IMR-90 (cell line): ENCODE data around the gene AMN. TPM values are rescaled to one million over a fixed set of nuclear protein-coding genes. Genes with fewer than 3 reads are reported as not detected.
A peak's percentile ranks its signal among the peaks of the same experiment; 100 is the strongest.

Experiments
- ATAC-seq: fragments of 200-7000 bp; cut with Tn5 transposase; 2 replicates; pipeline ENCODE4 v1.9.1; 2020; ENCODE audit warnings: low read depth, mild to moderate bottlenecking, moderate library complexity
- BruUV-seq: library from RNA; stranded (reverse); fragments of 400-500 nt; replicated peaks from 2 replicates; lab custom pipeline; 2021; lab: Mats Ljungman, UMichigan
- CTCF ChIA-PET: fragments of 300-600 bp; formaldehyde crosslinking; extraction: SDS; loops from one replicate; lab custom pipeline; 2021; ENCODE audit warnings: antibody characterized with exemption; lab: Yijun Ruan, JAX
- POLR2A ChIA-PET: fragments of 300-600 bp; sonication (Branson Sonifier 250); formaldehyde crosslinking; loops from one replicate; lab custom pipeline; 2022; ENCODE audit warnings: antibody characterized with exemption; ENCODE audit not compliant: unreplicated experiment; lab: Charles Lee
- DNase-seq: peaks from one replicate; pipeline ENCODE4 v3.0.0; 2013
- H2AFZ ChIP-seq: replicated peaks from 2 replicates; pipeline ENCODE3; 2013; ENCODE audit warnings: low read length, mild to moderate bottlenecking; ENCODE audit not compliant: poor library complexity
- H2AK5ac ChIP-seq: 2 replicates; pipeline ENCODE4 v1.6.1; 2013; ENCODE audit warnings: low read depth, low read length, inconsistent platforms
- H2AK9ac ChIP-seq: replicated peaks from 2 replicates; pipeline ENCODE3; 2013; ENCODE audit warnings: mild to moderate bottlenecking, low read depth, low read length, moderate library complexity; ENCODE audit not compliant: poor library complexity
- H2BK120ac ChIP-seq: 2 replicates; pipeline ENCODE4 v1.6.1; 2013; ENCODE audit warnings: low read depth, low read length, inconsistent platforms
- H2BK15ac ChIP-seq: 3 replicates; pipeline ENCODE4 v1.6.1; 2013; ENCODE audit warnings: low read depth, low read length, inconsistent platforms
- H2BK20ac ChIP-seq: 2 replicates; pipeline ENCODE4 v1.6.1; 2013; ENCODE audit warnings: low read depth, mild to moderate bottlenecking, inconsistent platforms, low read length, moderate library complexity
- H2BK5ac ChIP-seq: 2 replicates; pipeline ENCODE4 v1.6.1; 2013; ENCODE audit warnings: mild to moderate bottlenecking, low read depth, low read length, inconsistent platforms; ENCODE audit not compliant: poor library complexity, severe bottlenecking
- H3K14ac ChIP-seq: replicated peaks from 2 replicates; pipeline ENCODE4 v1.6.1; 2013; ENCODE audit warnings: low read depth, low read length, inconsistent platforms
- H3K18ac ChIP-seq: 2 replicates; pipeline ENCODE4 v1.6.1; 2013; ENCODE audit warnings: low read depth, low read length, control low read depth
- H3K23ac ChIP-seq: 2 replicates; pipeline ENCODE4 v1.6.1; 2013; ENCODE audit warnings: low read depth, low read length, inconsistent platforms
- H3K27ac ChIP-seq: 2 replicates; pipeline ENCODE4 v1.5.1; 2013; ENCODE audit warnings: mild to moderate bottlenecking, control low read depth, low read length; ENCODE audit not compliant: insufficient read depth
- H3K27me3 ChIP-seq: 2 replicates; pipeline ENCODE4 v1.6.1; 2013; ENCODE audit warnings: low read length; ENCODE audit not compliant: control insufficient read depth, insufficient read depth
- H3K36me3 ChIP-seq: 2 replicates; pipeline ENCODE4 v1.6.1; 2013; ENCODE audit warnings: low read length, mixed read lengths; ENCODE audit not compliant: control insufficient read depth, insufficient read depth
- H3K4ac ChIP-seq: 2 replicates; pipeline ENCODE4 v1.6.1; 2013; ENCODE audit warnings: low read depth, low read length, inconsistent platforms
- H3K4me1 ChIP-seq: 2 replicates; pipeline ENCODE4 v1.6.1; 2013; ENCODE audit warnings: low read length, mixed read lengths; ENCODE audit not compliant: control insufficient read depth, insufficient read depth
- H3K4me2 ChIP-seq: 2 replicates; pipeline ENCODE4 v1.6.1; 2013; ENCODE audit warnings: low read depth, mild to moderate bottlenecking, control low read depth, low read length, moderate library complexity
- H3K4me3 ChIP-seq: 2 replicates; pipeline ENCODE4 v1.5.1; 2013; ENCODE audit warnings: low read depth, mild to moderate bottlenecking, control low read depth, low read length, moderate library complexity; ENCODE audit not compliant: insufficient read depth
- H3K56ac ChIP-seq: 2 replicates; pipeline ENCODE4 v1.6.1; 2013; ENCODE audit warnings: low read length, inconsistent platforms; ENCODE audit not compliant: insufficient read depth; ENCODE audit errors: extremely low read depth
- H3K79me1 ChIP-seq, 2 experiments: 2 replicates each; pipeline ENCODE4 v1.6.1; 2013; ENCODE audit warnings: low read length in 2 of 2, inconsistent platforms in 1 of 2, low read depth in 1 of 2
- H3K9ac ChIP-seq: 2 replicates; pipeline ENCODE4 v1.6.1; 2013; ENCODE audit warnings: low read depth, low read length, control low read depth
- H3K9me1 ChIP-seq: 2 replicates; pipeline ENCODE4 v1.6.1; 2013; ENCODE audit warnings: low read length, inconsistent platforms; ENCODE audit not compliant: insufficient read depth
- H3K9me3 ChIP-seq: 2 replicates; pipeline ENCODE4 v1.6.1; 2013; ENCODE audit warnings: low read length; ENCODE audit not compliant: control insufficient read depth, insufficient read depth
- H4K20me1 ChIP-seq: 2 replicates; pipeline ENCODE4 v1.6.1; 2013; ENCODE audit warnings: low read length, inconsistent platforms; ENCODE audit not compliant: insufficient read depth
- H4K5ac ChIP-seq: 2 replicates; pipeline ENCODE4 v1.6.1; 2013; ENCODE audit warnings: mild to moderate bottlenecking, low read depth, low read length, control low read depth
- H4K8ac ChIP-seq, 2 experiments: 2 replicates each; pipeline ENCODE4 v1.6.1; 2013; ENCODE audit warnings: low read depth in 2 of 2, low read length in 2 of 2, control low read depth in 1 of 2, inconsistent platforms in 1 of 2
- H4K91ac ChIP-seq: 2 replicates; pipeline ENCODE4 v1.6.1; 2013; ENCODE audit warnings: low read depth, low read length, inconsistent platforms; ENCODE audit not compliant: insufficient read depth
- BHLHE40 ChIP-seq: fragments of 150-350 bp; IDR thresholded peaks from 2 replicates; pipeline ENCODE4 v1.6.1; 2016; ENCODE audit warnings: mild to moderate bottlenecking, low read depth, low read length
- CEBPB ChIP-seq: IDR thresholded peaks from 2 replicates; pipeline ENCODE4 v1.6.1; 2012; ENCODE audit warnings: low read depth, low read length, improper control_type of control experiment
- CHD1 ChIP-seq: IDR thresholded peaks from 2 replicates; pipeline ENCODE4 v1.6.1; 2012; ENCODE audit warnings: low read depth, low read length, improper control_type of control experiment
- CTCF ChIP-seq: conservative IDR thresholded peaks from 2 replicates; pipeline ENCODE4 v1.5.1; 2012; ENCODE audit warnings: mild to moderate bottlenecking, low read depth, low read length, improper control_type of control experiment
- ELK1 ChIP-seq: fragments of 150-350 bp; IDR thresholded peaks from 2 replicates; pipeline ENCODE4 v1.6.1; 2016; ENCODE audit warnings: low read depth, mild to moderate bottlenecking, low read length, moderate library complexity, borderline replicate concordance
- FOS ChIP-seq: fragments of 150-350 bp; IDR thresholded peaks from 2 replicates; pipeline ENCODE4 v1.6.1; 2016; ENCODE audit warnings: low read depth, low read length
- MAFK ChIP-seq: IDR thresholded peaks from 2 replicates; pipeline ENCODE4 v1.6.1; 2012; ENCODE audit warnings: low read depth, low read length, improper control_type of control experiment
- MAZ ChIP-seq: IDR thresholded peaks from 2 replicates; pipeline ENCODE4 v1.6.1; 2012; ENCODE audit warnings: low read depth, mild to moderate bottlenecking, low read length, improper control_type of control experiment, moderate library complexity, borderline replicate concordance
- MXI1 ChIP-seq: IDR thresholded peaks from 2 replicates; pipeline ENCODE4 v1.6.1; 2012; ENCODE audit warnings: low read depth, mild to moderate bottlenecking, low read length, moderate library complexity, borderline replicate concordance
- NFE2L2 ChIP-seq: fragments of 150-350 bp; IDR thresholded peaks from 2 replicates; pipeline ENCODE4 v1.6.1; 2016; ENCODE audit warnings: low read depth, mild to moderate bottlenecking, low read length
- POLR2A ChIP-seq: IDR thresholded peaks from 2 replicates; pipeline ENCODE4 v1.6.1; 2012; ENCODE audit warnings: mild to moderate bottlenecking, low read depth, low read length
- RAD21 ChIP-seq: IDR thresholded peaks from 2 replicates; pipeline ENCODE4 v1.6.1; 2012; ENCODE audit warnings: low read length, improper control_type of control experiment
- RCOR1 ChIP-seq: IDR thresholded peaks from 2 replicates; pipeline ENCODE4 v1.6.1; 2012; ENCODE audit warnings: mild to moderate bottlenecking, low read length, improper control_type of control experiment; ENCODE audit not compliant: insufficient replicate concordance
- RFX5 ChIP-seq: IDR thresholded peaks from 2 replicates; pipeline ENCODE4 v1.8.0; 2012; ENCODE audit warnings: low read depth, mild to moderate bottlenecking, low read length, moderate library complexity
- SMC3 ChIP-seq: fragments of 150-350 bp; IDR thresholded peaks from 2 replicates; pipeline ENCODE4 v1.6.1; 2016; ENCODE audit warnings: low read depth, mild to moderate bottlenecking, antibody characterized with exemption, low read length, moderate library complexity
- USF2 ChIP-seq: fragments of 150-350 bp; IDR thresholded peaks from 2 replicates; pipeline ENCODE4 v1.6.1; 2017; ENCODE audit warnings: mild to moderate bottlenecking, antibody characterized with exemption, low read length, low read depth
- WGBS, 2 experiments: methylation state at CpG; one replicate each; pipeline versions ENCODE4 v1.1.5 to v1.1.7; 2013; ENCODE audit warnings: missing lambda C conversion rate in 2 of 2; ENCODE audit not compliant: insufficient read length in 1 of 2; ENCODE audit errors: extremely low coverage in 2 of 2; 5-methylcytosine and 5-hydroxymethylcytosine counted together
- dilution Hi-C: fragments of 300-500 bp; cut with HindIII; formaldehyde crosslinking; loops from one replicate; pipeline ENCODE4 v1.14.3; 2018; ENCODE audit warnings: low sequenced_read_pairs; ENCODE audit not compliant: unreplicated experiment
- in situ Hi-C: fragments of 300-500 bp; cut with MboI; formaldehyde crosslinking; loops from 3 replicates; pipeline ENCODE4 v1.14.3; 2019; ENCODE audit warnings: low sequenced_read_pairs, inconsistent platforms, mixed read lengths
- intact Hi-C: fragments of 100-400 bp; cut with micrococcal nuclease; formaldehyde crosslinking; loops from 2 replicates; pipeline ENCODE4 v1.10.0; 2022
- polyA plus RNA-seq, 3 experiments: library from polyadenylated mRNA; depleted of rRNA; stranded (reverse); fragments of >200 nt; gene quantifications; 2 replicates each; pipeline ENCODE4 v1.2.3, GENCODE V29; 2012; ENCODE audit warnings: low replicate concordance in 1 of 3
- total RNA-seq: library from RNA; depleted of rRNA; stranded (reverse); fragments of >200 nt; gene quantifications from 2 replicates; pipeline ENCODE4 v1.2.3, GENCODE V29; 2012

AMN gene
- total and polyA plus RNA-seq, 2 of the 4 experiments (the other 2 are of a cell fraction) = under 0.01 to 0.24 TPM

- Histone ChIP-seq H2AFZ (no peak overlapping the region), H3K27ac (no peak overlapping the region), H2AK9ac (no peak overlapping the region), H4K91ac (no peak overlapping the region), H3K23ac (no peak overlapping the region), H2BK5ac (peak overlapping the region; percentile 34), H3K79me1 (no peaks in the 10 kb centered on the region), H4K8ac (no peak overlapping the region), H3K4me1 (no peaks in the 10 kb centered on the region; the same call in 1 of the 2 replicates), H2BK120ac (no peak overlapping the region), H2AK5ac (no peak overlapping the region), H3K4ac (no peak overlapping the region), H3K14ac (no peak overlapping the region), H3K36me3 (no peaks in the 10 kb centered on the region), H3K4me3 (no peak overlapping the region), H4K5ac (no peak overlapping the region), H3K9me3 (peaks cover 2% of the 10 kb centered on the region; the same call in 1 of the 2 replicates), H2BK15ac (no peak overlapping the region), H3K18ac (no peak overlapping the region), H3K27me3 (peaks cover 42% of the 10 kb centered on the region), H3K9me1 (0 out of 2 replicates have a peak, but pooled peaks cover 3% of the 10 kb centered on the region), H4K20me1 (no peaks in the 10 kb centered on the region), H3K4me2 (no peak overlapping the region), H2BK20ac (no peak overlapping the region), H3K9ac (no peak overlapping the region), H3K56ac (no peak overlapping the region)
- no TSS peak for BruUV-seq
- POLR2A ChIA-PET = no interaction called here
- WGBS, 2 experiments = 100% methylated on average over 1 of the region's 1 CpG
- DNase-seq (no peak), ATAC-seq (no peak)
- CTCF ChIA-PET = no interaction called here
- in situ Hi-C loops = no loop called here
- TF ChIP-seq RFX5 = no peak
- TF ChIP-seq MXI1 = no peak
- TF ChIP-seq SMC3 = no peak
- no peak for TF ChIP-seq ELK1
- no peak for TF ChIP-seq CTCF
- no peak for TF ChIP-seq RCOR1
- TF ChIP-seq POLR2A = no peak
- no peak for TF ChIP-seq RAD21
- no peak for TF ChIP-seq BHLHE40
- TF ChIP-seq NFE2L2 = no peak
- no peak for TF ChIP-seq CEBPB
- TF ChIP-seq MAZ = no peak
- no peak for TF ChIP-seq FOS
- TF ChIP-seq USF2 = no peak
- TF ChIP-seq MAFK = no peak
- TF ChIP-seq CHD1 = no peak
- dilution Hi-C loops = no loop called here
- intact Hi-C loops = no loop called here
Observed at GRCh38 chr14:102920998-102921304, 1.5 kb upstream of the AMN start.
